Measurements from ENCODE around the gene MTM1.
A peak's percentile ranks its signal among the peaks of the same experiment; 100 is the strongest.

MTM1 gene

DNA sequence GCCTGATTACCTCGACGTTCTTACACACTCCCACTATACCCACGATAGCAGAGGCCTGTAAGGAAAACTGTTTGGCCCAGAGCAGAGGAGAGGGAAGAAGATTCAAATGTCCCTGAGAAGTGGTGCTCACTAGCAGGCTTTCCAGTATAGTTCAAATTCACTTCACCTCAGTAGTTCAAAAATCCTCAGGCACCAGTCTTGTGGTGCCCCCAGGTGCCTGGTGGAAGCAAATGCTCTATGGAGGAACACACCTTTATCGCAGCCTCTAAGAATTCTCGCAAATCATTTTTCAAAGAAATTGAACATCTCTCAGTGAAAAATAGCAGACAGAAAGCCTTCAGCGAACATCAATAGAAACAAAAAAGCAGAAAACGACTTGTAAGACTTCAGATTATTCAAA, 112.6 kb downstream of the MTM1 start:
- DNase-seq = peak in 1 of 2 donors; percentile 7

- no peak for DNase-seq
Measured at GRCh38 chrX:150683112-150683511, 114.7 kb downstream of the MTM1 start.

GRCh38 chrX:150683536-150684146, 115.2 kb downstream of the MTM1 start:
- DNase-seq = peak in 1 of 2 donors; percentile 74

DNA sequence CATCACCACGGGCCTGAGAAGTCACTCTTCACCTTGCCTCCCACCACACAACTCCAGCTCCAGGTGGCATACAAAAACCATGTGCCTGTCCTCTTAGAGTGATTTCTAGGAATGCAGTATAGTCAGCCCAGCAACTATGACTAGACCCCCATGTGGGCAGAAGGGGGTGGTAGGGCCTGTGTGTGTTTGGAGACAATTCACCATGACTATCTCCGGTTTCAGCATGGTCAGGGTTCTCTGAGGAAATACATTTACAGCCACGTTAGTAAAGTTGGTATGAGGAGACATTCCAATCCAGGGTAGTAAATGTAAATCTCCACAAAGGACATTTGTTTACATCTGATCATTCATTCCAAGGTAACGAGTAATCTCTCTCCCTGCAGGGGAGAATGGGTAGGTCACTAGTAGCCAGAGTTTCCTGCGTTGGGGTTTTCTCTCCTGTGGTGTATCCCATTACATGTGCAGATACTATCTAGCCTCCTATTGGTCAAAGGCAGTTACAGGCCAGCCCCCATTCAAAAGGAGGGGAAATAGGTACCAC, 120.6 kb downstream of the MTM1 start:
- no peak for DNase-seq

DNA sequence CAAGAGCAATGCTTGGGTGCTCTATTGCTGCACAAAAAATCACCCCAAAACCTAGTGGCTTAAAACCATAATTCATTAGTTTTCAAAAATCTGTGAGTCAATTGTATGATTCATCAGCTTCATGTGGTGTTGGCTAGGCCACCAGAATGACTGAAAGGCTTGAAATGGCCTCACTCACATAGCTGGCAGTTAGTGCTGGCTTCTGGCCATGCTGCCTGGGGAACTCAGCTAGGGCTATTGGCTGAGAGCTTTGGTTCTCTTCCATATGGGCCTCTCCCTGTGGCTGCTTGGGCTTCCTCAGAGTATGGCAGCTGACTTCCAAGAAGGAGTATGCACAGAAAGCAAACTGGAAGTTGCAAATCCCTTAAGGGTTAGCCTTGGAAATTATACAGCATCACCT, 121.7 kb downstream of the MTM1 start:
- DNase-seq = no peak

- peak in 1 of 2 donors; percentile 14 for DNase-seq
Measured at GRCh38 chrX:150692296-150692695, 123.9 kb downstream of the MTM1 start.

- DNase-seq = peak; percentile 47 to 67
Measured at GRCh38 chrX:150692831-150693724, 124.7 kb downstream of the MTM1 start, which contains the start of gene MTMR1. Gene MTMR1 (plus strand): TSS chrX:150693396. CDS start chrX:150693531, 135 bp downstream.

- DNase-seq = peak; percentile 76 to 80
Measured at GRCh38 chrX:150693725-150694574, 125.5 kb downstream of the MTM1 start.

DNA sequence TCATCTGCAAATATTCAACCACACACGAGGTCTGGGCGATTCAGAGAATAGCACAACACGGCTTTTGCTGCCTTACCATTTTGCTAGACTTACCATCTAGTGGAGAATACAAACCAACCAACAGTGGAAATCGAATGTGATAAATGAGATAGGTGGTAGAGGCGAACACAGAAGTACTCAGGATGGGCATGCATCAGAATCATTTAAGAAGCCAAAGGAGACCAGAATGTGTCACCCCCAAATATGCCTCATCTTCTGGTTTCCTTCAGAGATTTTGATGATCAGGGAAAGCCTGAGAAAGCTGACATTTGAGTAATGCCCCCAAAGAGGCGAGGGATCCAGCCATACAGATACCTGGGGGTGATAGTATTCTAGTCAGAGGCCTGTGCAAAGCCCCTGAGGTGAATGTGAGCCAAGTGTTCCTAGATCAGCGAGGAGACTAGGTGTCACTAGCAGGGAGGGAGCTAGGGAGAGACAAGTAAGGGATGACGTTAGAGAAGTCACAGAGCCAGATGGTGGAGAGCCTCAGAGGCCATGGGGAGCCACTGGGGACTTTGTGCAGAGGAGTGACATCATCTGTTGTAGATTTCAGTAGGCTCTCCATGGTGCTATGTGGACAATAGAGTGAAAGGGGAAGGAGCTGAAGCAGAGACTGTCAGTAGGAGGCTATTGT, 126.5 kb downstream of the MTM1 start:
- peak; percentile 25 to 31 for DNase-seq

DNA sequence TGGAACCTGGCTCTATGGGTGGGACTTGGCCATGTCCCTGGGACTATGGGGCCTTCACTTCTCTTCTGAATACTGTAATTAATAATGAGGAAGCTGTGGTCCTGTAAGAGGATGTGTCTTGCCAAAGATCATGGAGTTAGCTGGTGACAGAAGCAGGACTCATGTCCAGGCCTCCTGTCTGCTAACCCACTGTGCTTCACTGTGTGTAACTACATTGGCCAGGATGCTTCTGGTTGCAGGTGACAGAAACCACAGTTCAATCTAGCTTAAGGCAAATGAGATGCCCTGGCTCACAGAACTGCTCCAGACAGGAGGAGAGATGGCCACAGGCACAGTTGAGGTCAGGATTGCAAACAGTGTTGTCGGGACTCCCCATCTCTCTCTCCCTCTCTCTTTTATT, 127.9 kb downstream of the MTM1 start:
- DNase-seq = peak in 1 of 2 donors; percentile 8

- peak; percentile 9 to 18 for DNase-seq
Measured at GRCh38 chrX:150696866-150697265, 128.4 kb downstream of the MTM1 start.

DNA sequence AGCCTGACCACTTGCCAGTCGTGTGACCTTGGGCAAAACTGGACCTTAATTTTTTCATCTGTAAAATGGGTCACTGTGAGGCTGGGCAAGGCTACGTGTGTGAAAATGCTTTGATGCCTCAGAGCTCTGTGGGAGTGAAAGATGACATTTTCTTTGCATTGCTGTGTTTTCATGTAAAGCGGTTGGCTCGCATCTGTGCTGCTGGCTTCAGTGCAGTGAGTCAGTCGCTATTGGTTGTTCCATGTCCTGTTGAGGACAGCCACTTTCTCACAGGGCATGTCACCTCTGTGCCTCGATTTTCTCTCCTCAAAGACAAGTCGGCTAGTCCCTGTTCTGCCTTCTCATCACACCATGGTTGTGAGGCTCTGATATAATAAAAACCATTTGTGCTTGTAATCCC, 129.2 kb downstream of the MTM1 start:
- DNase-seq = peak in 1 of 2 donors; percentile 19

GRCh38 chrX:150698981-150699380, 130.6 kb downstream of the MTM1 start:
- no peak for DNase-seq

GRCh38 chrX:150700107-150700506, 131.7 kb downstream of the MTM1 start:
- DNase-seq = no peak

DNA sequence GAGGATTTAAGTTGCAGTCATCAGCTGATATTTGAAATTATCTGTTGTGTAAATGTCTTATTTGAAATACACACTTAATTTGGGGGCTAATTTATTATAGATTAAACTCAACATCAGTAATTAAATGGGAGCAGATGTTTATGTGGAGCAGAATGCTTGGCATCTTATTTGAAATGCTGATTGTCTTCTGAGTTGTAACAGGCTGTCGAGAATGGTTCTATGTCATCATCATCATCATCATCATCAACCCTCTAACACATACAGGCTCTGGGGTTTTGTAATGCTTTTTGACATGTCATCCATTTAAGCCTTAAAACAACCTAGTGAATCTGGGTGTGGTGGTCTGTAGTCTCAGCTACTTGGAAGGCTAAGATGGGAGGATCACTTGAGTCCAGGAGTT, 133.0 kb downstream of the MTM1 start:
- DNase-seq = no peak

DNA sequence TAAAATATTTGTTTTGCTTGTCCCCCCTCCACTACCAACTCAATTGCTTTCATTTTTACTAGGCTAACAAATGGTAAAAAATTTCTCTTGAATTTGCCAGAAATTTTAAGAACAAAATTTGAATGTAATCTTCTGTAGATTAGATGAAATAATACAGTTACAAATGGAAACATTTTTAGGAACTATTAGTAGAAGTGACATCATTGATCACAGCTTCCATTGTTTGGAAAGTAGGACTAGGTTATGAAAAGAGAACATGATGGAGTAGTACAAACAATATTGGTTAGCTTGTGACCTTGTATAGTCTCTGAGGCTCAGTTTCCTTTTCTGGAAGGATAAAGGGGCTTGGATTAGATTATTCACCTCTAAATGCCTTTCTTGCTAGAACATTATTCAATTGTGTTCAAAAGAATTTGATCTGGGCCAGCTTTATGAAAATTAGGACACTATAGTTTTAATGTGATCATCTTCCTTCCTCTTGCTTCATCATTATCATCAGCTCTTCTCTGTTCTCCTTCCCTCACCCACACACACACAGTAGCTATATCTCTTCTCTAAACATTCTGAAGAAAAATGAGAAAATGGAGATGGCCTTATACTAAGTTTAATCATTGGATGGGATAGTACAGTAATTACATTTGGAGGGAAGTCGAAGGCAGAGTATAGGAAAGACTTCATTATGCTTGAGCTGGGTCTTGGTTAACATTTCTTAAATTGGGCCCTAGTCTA, 134.7 kb downstream of the MTM1 start:
- no peak for DNase-seq

DNA sequence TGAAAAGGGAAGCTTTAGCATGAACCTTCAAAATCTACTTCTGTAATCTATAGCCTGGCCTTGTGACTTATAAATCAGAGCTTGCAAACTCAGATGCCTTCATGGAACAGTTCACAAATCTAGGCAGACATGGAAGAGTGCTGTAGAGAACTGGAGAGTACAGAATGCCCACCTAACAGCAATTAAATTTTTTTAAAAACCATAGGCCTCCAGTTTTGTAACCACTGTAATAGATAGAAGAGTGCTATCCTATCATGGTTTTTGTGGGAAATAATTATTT, 135.2 kb downstream of the MTM1 start:
- DNase-seq = no peak

DNA sequence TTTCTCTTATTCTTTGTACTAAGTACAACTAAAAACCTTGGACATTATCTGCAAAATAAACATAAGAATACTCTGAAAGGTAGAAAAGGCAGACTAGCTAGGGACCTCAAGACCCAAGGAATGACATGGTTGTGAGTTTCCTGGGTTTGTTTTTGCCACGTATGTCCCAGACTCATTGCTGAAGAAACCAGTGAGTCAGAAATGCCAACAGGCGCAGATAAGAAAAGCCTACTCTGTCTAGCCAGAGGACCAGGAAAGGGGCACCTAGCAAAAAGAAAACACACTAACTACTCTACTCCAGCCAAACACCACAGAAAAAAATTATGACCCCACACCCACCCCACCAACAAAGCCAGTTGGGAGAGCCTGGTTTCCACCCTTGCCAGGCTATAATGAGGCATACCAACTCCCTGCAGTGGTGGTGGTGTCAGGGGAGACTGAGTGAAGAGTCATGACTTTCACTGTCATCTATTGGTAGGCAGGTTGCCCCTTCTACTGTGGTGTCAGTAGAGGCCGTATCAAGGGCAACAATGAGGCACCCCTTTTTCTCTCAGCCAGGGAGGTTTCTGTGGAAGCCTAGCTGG, 135.7 kb downstream of the MTM1 start:
- DNase-seq = no peak

- no peak for DNase-seq
Measured at GRCh38 chrX:150712619-150713018, 144.2 kb downstream of the MTM1 start.

- no peak for DNase-seq
Measured at GRCh38 chrX:150715184-150715583, 146.8 kb downstream of the MTM1 start.

GRCh38 chrX:150719621-150720020, 151.2 kb downstream of the MTM1 start:
- no peak for DNase-seq

All from CD4-positive, alpha-beta T cell treated with Interferon alpha-2 for 1 hour (primary cell).